H1 (cell line): ENCODE measurements around the gene SLCO2A1. TPM values are rescaled to one million over a fixed set of nuclear protein-coding genes. Genes with fewer than 3 reads are reported as not detected.
A peak's percentile ranks its signal among the peaks of the same experiment; 100 is the strongest.

Source experiments
- CTCF ChIA-PET: fragments of 300-600 bp; sonication (Branson Sonifier 250); formaldehyde crosslinking; loops from one replicate; lab custom pipeline; 2021; ENCODE audit not compliant: partially characterized antibody; lab: Charles Lee
- POLR2A ChIA-PET: fragments of 300-600 bp; sonication (Branson Sonifier 250); formaldehyde crosslinking; loops from one replicate; lab custom pipeline; 2021; ENCODE audit warnings: inconsistent platforms; ENCODE audit not compliant: partially characterized antibody; lab: Charles Lee
- DNase-seq, 2 experiments: peaks; one replicate each; pipeline versions ENCODE4 v3.0.0 to v3.0.0-alpha.2; 2010 to 2022; ENCODE audit warnings: low spot score in 2 of 2, low read depth in 1 of 2, mixed read lengths in 1 of 2
- FAIRE-seq: peaks from 2 replicates; lab custom pipeline; 2011; peaks lifted over from hg19 to GRCh38; lab: Jason Lieb, UNC
- H2AFZ ChIP-seq: 2 replicates; pipeline ENCODE4 v1.8.1; 2012; ENCODE audit warnings: low read length, inconsistent platforms
- H2AK5ac ChIP-seq: 2 replicates; pipeline ENCODE4 v1.6.1; 2013; ENCODE audit warnings: low read depth, low read length
- H2BK120ac ChIP-seq: replicated peaks from 2 replicates; pipeline ENCODE3; 2013; ENCODE audit warnings: low read depth, low read length, inconsistent platforms
- H2BK12ac ChIP-seq: 2 replicates; pipeline ENCODE4 v1.6.1; 2013; ENCODE audit warnings: low read depth, low read length
- H2BK15ac ChIP-seq: 2 replicates; pipeline ENCODE4 v1.6.1; 2013; ENCODE audit warnings: low read length
- H2BK20ac ChIP-seq: 2 replicates; pipeline ENCODE4 v1.6.1; 2013; ENCODE audit warnings: low read length
- H2BK5ac ChIP-seq: 2 replicates; pipeline ENCODE4 v1.6.1; 2013; ENCODE audit warnings: low read depth, low read length
- H3K14ac ChIP-seq: 2 replicates; pipeline ENCODE4 v1.6.1; 2013; ENCODE audit warnings: inconsistent platforms; ENCODE audit not compliant: insufficient read length
- H3K18ac ChIP-seq: 2 replicates; pipeline ENCODE4 v1.6.1; 2013; ENCODE audit warnings: low read length; ENCODE audit errors: extremely low read depth
- H3K23ac ChIP-seq: 2 replicates; pipeline ENCODE4 v1.6.1; 2013; ENCODE audit warnings: inconsistent platforms; ENCODE audit not compliant: insufficient read length
- H3K23me2 ChIP-seq: 2 replicates; pipeline ENCODE4 v1.6.1; 2013; ENCODE audit warnings: low read depth, low read length
- H3K27ac ChIP-seq: 2 replicates; pipeline ENCODE4 v1.6.1; 2011; ENCODE audit warnings: low read depth, low read length, inconsistent platforms
- H3K27me3 ChIP-seq, 4 experiments: replicated peaks in 1 of 4; 1 replicate in 1 of 4; 2 replicates in 3 of 4; pipeline versions ENCODE4 v1.6.1 to v1.8.1; 2011 to 2013; ENCODE audit warnings: low read length in 3 of 4, mild to moderate bottlenecking in 3 of 4, inconsistent platforms in 2 of 4, mixed read lengths in 2 of 4, moderate library complexity in 1 of 4; ENCODE audit not compliant: control insufficient read depth in 3 of 4, insufficient read depth in 3 of 4; ENCODE audit errors: extremely low read depth in 1 of 4
- H3K36me3 ChIP-seq, 4 experiments: 2 replicates each; pipeline versions ENCODE4 v1.6.1 to v1.8.1; 2011 to 2013; ENCODE audit warnings: mild to moderate bottlenecking in 4 of 4, low read length in 3 of 4, moderate library complexity in 2 of 4, control low read depth in 1 of 4, inconsistent platforms in 1 of 4; ENCODE audit not compliant: insufficient read depth in 4 of 4, control insufficient read depth in 2 of 4
- H3K4ac ChIP-seq: replicated peaks from 2 replicates; pipeline ENCODE3; 2013; ENCODE audit warnings: low read length, low read depth, mixed read lengths, inconsistent platforms; ENCODE audit not compliant: insufficient read length
- H3K4me1 ChIP-seq, 4 experiments: replicated peaks in 1 of 4; 1 replicate in 1 of 4; 2 replicates in 3 of 4; pipeline versions ENCODE4 v1.6.1 to v1.8.1; 2011 to 2013; ENCODE audit warnings: low read length in 3 of 4, inconsistent platforms in 2 of 4, mixed read lengths in 1 of 4; ENCODE audit not compliant: insufficient read depth in 4 of 4, control insufficient read depth in 3 of 4
- H3K4me2 ChIP-seq, 2 experiments: 2 replicates each; pipeline versions ENCODE4 v1.6.1 to v1.8.1; 2011 to 2013; ENCODE audit warnings: low read depth in 2 of 2, low read length in 2 of 2, control low read depth in 1 of 2, inconsistent platforms in 1 of 2, mild to moderate bottlenecking in 1 of 2; ENCODE audit not compliant: insufficient read depth in 1 of 2
- H3K4me3 ChIP-seq, 4 experiments: fragments of 200-600, 300-600 bp in 1 of 4; sonication (generic), shearing (Covaris generic), sonication (Bioruptor Twin) in 1 of 4; 2 replicates each; pipeline versions ENCODE4 v1.5.1 to v1.8.1; 2011 to 2016; ENCODE audit warnings: low read length in 4 of 4, low read depth in 3 of 4, control low read depth in 2 of 4, inconsistent platforms in 2 of 4, mild to moderate bottlenecking in 2 of 4, mixed read lengths in 1 of 4, moderate library complexity in 1 of 4; ENCODE audit not compliant: insufficient read depth in 2 of 4; ENCODE audit errors: extremely low read depth in 1 of 4
- H3K56ac ChIP-seq: replicated peaks from 2 replicates; pipeline ENCODE3; 2013; ENCODE audit warnings: low read depth, mild to moderate bottlenecking, mixed read lengths, low read length, inconsistent platforms; ENCODE audit not compliant: insufficient read length
- H3K79me1 ChIP-seq: 2 replicates; pipeline ENCODE4 v1.6.1; 2013; ENCODE audit warnings: low read depth, low read length, control low read depth
- H3K79me2 ChIP-seq, 2 experiments: 2 replicates each; pipeline versions ENCODE4 v1.6.1 to v1.8.1; 2012 to 2013; ENCODE audit warnings: low read length in 2 of 2, mild to moderate bottlenecking in 2 of 2, inconsistent platforms in 1 of 2; ENCODE audit not compliant: insufficient read depth in 2 of 2, control insufficient read depth in 1 of 2
- H3K9ac ChIP-seq, 4 experiments: replicated peaks in 1 of 4; 1 replicate in 1 of 4; 2 replicates in 3 of 4; pipeline versions ENCODE4 v1.6.1 to v1.8.1; 2011 to 2013; ENCODE audit warnings: low read depth in 3 of 4, low read length in 3 of 4, control low read depth in 2 of 4, mild to moderate bottlenecking in 2 of 4, moderate library complexity in 2 of 4, inconsistent platforms in 1 of 4; ENCODE audit errors: extremely low read depth in 1 of 4
- H3K9me3 ChIP-seq, 2 experiments: 2 replicates each; pipeline versions ENCODE4 v1.6.1 to v1.8.1; 2012 to 2013; ENCODE audit warnings: mild to moderate bottlenecking in 2 of 2, moderate library complexity in 2 of 2, control low read depth in 1 of 2, inconsistent platforms in 1 of 2, low read depth in 1 of 2, low read length in 1 of 2, mixed read lengths in 1 of 2; ENCODE audit not compliant: insufficient read depth in 2 of 2
- H4K20me1 ChIP-seq, 2 experiments: replicated peaks in 1 of 2; 2 replicates each; pipeline versions ENCODE3 to v1.8.1; 2011 to 2013; ENCODE audit warnings: inconsistent platforms in 2 of 2, low read length in 2 of 2, mild to moderate bottlenecking in 1 of 2; ENCODE audit not compliant: insufficient read depth in 2 of 2, control insufficient read depth in 1 of 2
- H4K5ac ChIP-seq: 2 replicates; pipeline ENCODE4 v1.6.1; 2013; ENCODE audit warnings: low read length, low read depth, mixed read lengths, inconsistent platforms; ENCODE audit not compliant: insufficient read length
- H4K8ac ChIP-seq: 2 replicates; pipeline ENCODE4 v1.8.0; 2013; ENCODE audit warnings: mild to moderate bottlenecking, moderate library complexity, low read length, inconsistent platforms; ENCODE audit not compliant: insufficient read depth; ENCODE audit errors: extremely low read depth
- H4K91ac ChIP-seq: replicated peaks from 2 replicates; pipeline ENCODE3; 2013; ENCODE audit warnings: low read length, mixed read lengths, inconsistent platforms; ENCODE audit not compliant: insufficient read length
- ATF3 ChIP-seq: IDR thresholded peaks from 2 replicates; pipeline ENCODE4 v1.6.1; 2011; ENCODE audit warnings: low read depth, mild to moderate bottlenecking, low read length; ENCODE audit not compliant: insufficient read depth
- GABPA ChIP-seq: IDR thresholded peaks from 2 replicates; pipeline ENCODE4 v1.6.1; 2011; ENCODE audit warnings: mild to moderate bottlenecking, low read length, moderate library complexity, borderline replicate concordance; ENCODE audit not compliant: insufficient read depth
- WGBS, 2 experiments: shearing (Covaris generic) in 1 of 2; methylation state at CpG; one replicate each; pipeline versions ENCODE4 v1.1.6 to v1.1.7; 2013 to 2015; ENCODE audit warnings: low lambda C conversion rate in 2 of 2, mixed read lengths in 2 of 2, inconsistent platforms in 1 of 2, low coverage in 1 of 2, missing lambda C conversion rate in 1 of 2; ENCODE audit not compliant: insufficient replicate concordance in 2 of 2, insufficient coverage in 1 of 2, insufficient read length in 1 of 2; ENCODE audit errors: extremely low coverage in 1 of 2, missing lambda C conversion rate in 1 of 2; 5-methylcytosine and 5-hydroxymethylcytosine counted together
- polyA plus RNA-seq, 7 experiments: library from polyadenylated mRNA; depleted of rRNA in 3 of 7; stranded (reverse) in 5 of 7; unstranded in 2 of 7; fragments of >200 nt in 5 of 7; fragments of 200-250 nt in 2 of 7; gene quantifications; 1 replicate in 5 of 7; 2 replicates in 1 of 7; 4 replicates in 1 of 7; pipeline versions ENCODE4 v1.2.1 to v1.2.3, GENCODE V29; 2011 to 2013; ENCODE audit warnings: missing spikeins in 2 of 7, mixed read lengths in 2 of 7
- total RNA-seq: library from RNA; stranded (reverse); fragmentation: NEBNext Ultra II Directional; extraction: Animal tissue kit (Norgen Biotek cat#: 25700); gene quantifications from 2 replicates; pipeline ENCODE4 v1.2.1, GENCODE V29; 2021

SLCO2A1 gene
- total and polyA plus RNA-seq, 2 of the 8 experiments (the other 6 are each of a cell fraction or from before 2014, with no cell fraction given): 1.1 to 2.3 TPM

DNA sequence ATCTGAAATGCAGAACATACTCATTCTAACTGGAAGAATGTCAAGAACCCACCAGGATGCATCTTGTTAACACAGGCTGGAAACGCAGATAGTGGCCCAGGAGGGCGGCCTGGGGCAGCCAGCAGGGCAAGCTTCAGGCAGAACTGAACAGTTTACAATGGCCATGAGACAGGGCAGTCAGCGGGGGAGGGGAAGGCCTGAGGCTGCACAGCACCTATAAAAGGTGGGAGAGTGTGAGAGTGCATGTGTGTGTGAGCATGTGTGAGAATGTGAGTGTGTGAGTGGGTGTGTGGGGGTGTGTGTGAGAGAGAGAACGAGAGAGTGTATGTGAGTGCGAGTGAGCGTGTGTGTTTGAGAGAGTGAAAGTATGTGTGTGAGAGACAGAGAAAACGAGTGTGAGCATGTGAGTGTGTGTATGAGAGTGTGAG, 26.8 kb upstream of the SLCO2A1 start:
- no peaks in the 10 kb centered on the region for H3K79me2 ChIP-seq
- no peak overlapping the region; a peak in 1 of 7 replicates for H3K9ac ChIP-seq
- no peaks in the 10 kb centered on the region for H3K27me3 ChIP-seq
- WGBS, 2 experiments: 85 to 100% methylated on average over 4 to 7 of the region's 7 CpGs
- no peak overlapping the region for H2AK5ac ChIP-seq
- H2BK15ac ChIP-seq: no peak overlapping the region
- DNase-seq (no peak), FAIRE-seq (no peak)
- H3K4me2 ChIP-seq: no peak overlapping the region
- no peak overlapping the region for H4K91ac ChIP-seq
- ChIA-PET CTCF (interaction anchor here (1.3 to 1.6 kb wide), 2 partner anchors 127 to 156 kb away, joined by 3 to 6 read pairs; no protein-coding TSS in a partner anchor), POLR2A (no interaction called here)
- TF ChIP-seq GABPA: no peak
- no peak for TF ChIP-seq ATF3
- H3K27ac ChIP-seq: no peak overlapping the region
- H2AFZ ChIP-seq: no peak overlapping the region
- no peak overlapping the region for H2BK120ac ChIP-seq
- H3K4me1 ChIP-seq: no peaks in the 10 kb centered on the region
- H3K9me3 ChIP-seq: no peaks in the 10 kb centered on the region
- H4K20me1 ChIP-seq: no peaks in the 10 kb centered on the region
- H3K23ac ChIP-seq: no peak overlapping the region
- peaks cover 5% of the 10 kb centered on the region; the same call in 1 of the 2 replicates for H3K23me2 ChIP-seq
- H3K56ac ChIP-seq: no peak overlapping the region
- H3K79me1 ChIP-seq: no peaks in the 10 kb centered on the region
- no peak overlapping the region for H3K4me3 ChIP-seq
- 0 out of 2 replicates have a peak overlapping the region, but pooled peaks have one; percentile 34 for H2BK20ac ChIP-seq
- H2BK5ac ChIP-seq: no peak overlapping the region
- no peak overlapping the region for H3K18ac ChIP-seq
- no peaks in the 10 kb centered on the region for H3K36me3 ChIP-seq
- no peak overlapping the region for H3K14ac ChIP-seq
- no peak overlapping the region for H4K8ac ChIP-seq
- H2BK12ac ChIP-seq: no peak overlapping the region; the same call in 1 of the 2 replicates
- no peak overlapping the region for H4K5ac ChIP-seq
- no peak overlapping the region for H3K4ac ChIP-seq
